Measurements from ENCODE around the gene DEGS2.

The DEGS2 gene

GRCh38 chr14:100148837-100149731, 10.4 kb downstream of the DEGS2 start:
- DNase-seq (ENCODE audit: low read depth): no peak

GRCh38 chr14:100147691-100148464, 11.6 kb downstream of the DEGS2 start:
- DNase-seq (ENCODE audit: low read depth): no peak

- DNase-seq (ENCODE audit: low read depth): no peak
These were observed 12.2 kb downstream of the DEGS2 start for GRCh38 chr14:100147181-100147631.

- DNase-seq (ENCODE audit: low read depth): no peak
These were observed 12.8 kb downstream of the DEGS2 start for GRCh38 chr14:100146531-100147091.

- no peak for DNase-seq (ENCODE audit: low read depth)
These were observed 13.6 kb downstream of the DEGS2 start for GRCh38 chr14:100145682-100146464.

GRCh38 chr14:100144996-100145646, 14.3 kb downstream of the DEGS2 start:
- no peak for DNase-seq (ENCODE audit: low read depth)

GRCh38 chr14:100144645-100144995, 14.8 kb downstream of the DEGS2 start:
- no peak for DNase-seq (ENCODE audit: low read depth)

- no peak for DNase-seq (ENCODE audit: low read depth)
These were observed 15.5 kb downstream of the DEGS2 start for GRCh38 chr14:100143934-100144333.

GRCh38 chr14:100143523-100143922, 15.9 kb downstream of the DEGS2 start:
- no peak for DNase-seq (ENCODE audit: low read depth)

- no peak for DNase-seq (ENCODE audit: low read depth)
These were observed 17.1 kb downstream of the DEGS2 start for GRCh38 chr14:100142073-100143040.

GRCh38 chr14:100141098-100141497, 18.3 kb downstream of the DEGS2 start:
- no peak for DNase-seq (ENCODE audit: low read depth)

- DNase-seq (ENCODE audit: low read depth): no peak
These were observed 18.9 kb downstream of the DEGS2 start for GRCh38 chr14:100140452-100141078.

GRCh38 chr14:100138955-100139354, 20.5 kb downstream of the DEGS2 start:
- DNase-seq (ENCODE audit: low read depth): no peak

- DNase-seq (ENCODE audit: low read depth): no peak
These were observed 21.2 kb downstream of the DEGS2 start for GRCh38 chr14:100138082-100138787.

- no peak for DNase-seq (ENCODE audit: low read depth)
These were observed 22.3 kb downstream of the DEGS2 start for GRCh38 chr14:100137173-100137572.

GRCh38 chr14:100135784-100136183, 23.7 kb downstream of the DEGS2 start:
- no peak for DNase-seq (ENCODE audit: low read depth)

- DNase-seq (ENCODE audit: low read depth): no peak
These were observed 24.4 kb downstream of the DEGS2 start for GRCh38 chr14:100135073-100135472.

- no peak for DNase-seq (ENCODE audit: low read depth)
These were observed 24.9 kb downstream of the DEGS2 start for GRCh38 chr14:100134586-100134985.

GRCh38 chr14:100132903-100133510, 26.4 kb downstream of the DEGS2 start:
- no peak for DNase-seq (ENCODE audit: low read depth)

Measured in stromal cell of bone marrow (primary cell).